Measurements from ENCODE around the gene GNA12.

The GNA12 gene

DNA sequence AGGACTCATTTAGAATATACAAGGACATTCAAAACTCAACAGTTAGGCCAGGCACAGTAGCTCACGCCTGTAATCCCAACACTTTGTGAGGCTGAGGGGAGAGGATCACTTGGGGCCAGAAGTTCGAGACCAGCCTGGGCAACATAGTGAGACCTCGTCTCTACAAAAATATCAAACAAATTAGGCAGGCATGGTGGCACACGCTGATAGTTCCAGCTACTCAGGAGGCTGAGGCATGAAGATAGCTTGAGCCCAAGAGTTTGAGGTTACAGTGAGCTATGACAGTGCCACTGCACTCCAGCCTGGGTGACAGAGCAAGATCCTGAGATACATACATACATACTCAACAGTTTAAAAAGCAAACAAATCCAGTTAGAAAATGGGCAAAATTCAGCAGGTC, 44.9 kb downstream of the GNA12 start:
- H3K4me1 ChIP-seq (ENCODE audit: insufficient read depth, low read length) = peaks cover 43% of the 10 kb centered on the region
- peaks cover 7% of the 10 kb centered on the region for H3K36me3 ChIP-seq (ENCODE audit: insufficient read depth, low read length)
- no peak overlapping the region for H3K4me3 ChIP-seq (ENCODE audit: low read length)
- H3K27me3 ChIP-seq (ENCODE audit: insufficient read depth, low read length) = no peaks in the 10 kb centered on the region
- no peak overlapping the region for H3K9ac ChIP-seq (ENCODE audit: low read depth, low read length)
- over 99% methylated on average over 4 of the region's 4 CpGs for WGBS
- H3K27ac ChIP-seq (ENCODE audit: low read depth, low read length) = no peak overlapping the region
- no peaks in the 10 kb centered on the region for H3K9me3 ChIP-seq (ENCODE audit: insufficient read depth, low read depth, low read length)

DNA sequence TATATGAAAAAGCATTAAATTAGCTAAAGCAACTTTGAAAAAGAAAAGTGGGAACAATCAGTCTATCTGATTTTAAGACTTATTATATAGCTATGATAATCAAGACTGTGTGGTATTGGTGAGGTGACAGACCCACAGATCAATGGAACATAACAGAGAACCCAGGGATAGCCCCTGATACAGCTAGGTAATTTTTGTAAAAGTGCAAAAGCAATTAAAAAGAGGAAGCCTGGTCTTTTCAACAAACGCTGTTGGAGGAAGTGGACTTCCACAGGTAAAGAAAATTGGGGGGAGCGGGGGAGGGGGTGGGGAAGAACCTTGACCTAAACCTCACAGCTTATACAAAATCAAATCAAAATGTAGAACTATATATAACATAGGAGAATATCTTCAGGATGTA, 45.4 kb downstream of the GNA12 start:
- no peak overlapping the region for H3K27ac ChIP-seq (ENCODE audit: low read depth, low read length)
- H3K9ac ChIP-seq (ENCODE audit: low read depth, low read length) = no peak overlapping the region
- peaks cover 38% of the 10 kb centered on the region for H3K4me1 ChIP-seq (ENCODE audit: insufficient read depth, low read length)
- no peaks in the 10 kb centered on the region for H3K9me3 ChIP-seq (ENCODE audit: insufficient read depth, low read depth, low read length)
- WGBS = 100% methylated on average over 1 of the region's 2 CpGs
- H3K36me3 ChIP-seq (ENCODE audit: insufficient read depth, low read length) = peaks cover 13% of the 10 kb centered on the region
- H3K4me3 ChIP-seq (ENCODE audit: low read length) = no peak overlapping the region
- no peaks in the 10 kb centered on the region for H3K27me3 ChIP-seq (ENCODE audit: insufficient read depth, low read length)

DNA sequence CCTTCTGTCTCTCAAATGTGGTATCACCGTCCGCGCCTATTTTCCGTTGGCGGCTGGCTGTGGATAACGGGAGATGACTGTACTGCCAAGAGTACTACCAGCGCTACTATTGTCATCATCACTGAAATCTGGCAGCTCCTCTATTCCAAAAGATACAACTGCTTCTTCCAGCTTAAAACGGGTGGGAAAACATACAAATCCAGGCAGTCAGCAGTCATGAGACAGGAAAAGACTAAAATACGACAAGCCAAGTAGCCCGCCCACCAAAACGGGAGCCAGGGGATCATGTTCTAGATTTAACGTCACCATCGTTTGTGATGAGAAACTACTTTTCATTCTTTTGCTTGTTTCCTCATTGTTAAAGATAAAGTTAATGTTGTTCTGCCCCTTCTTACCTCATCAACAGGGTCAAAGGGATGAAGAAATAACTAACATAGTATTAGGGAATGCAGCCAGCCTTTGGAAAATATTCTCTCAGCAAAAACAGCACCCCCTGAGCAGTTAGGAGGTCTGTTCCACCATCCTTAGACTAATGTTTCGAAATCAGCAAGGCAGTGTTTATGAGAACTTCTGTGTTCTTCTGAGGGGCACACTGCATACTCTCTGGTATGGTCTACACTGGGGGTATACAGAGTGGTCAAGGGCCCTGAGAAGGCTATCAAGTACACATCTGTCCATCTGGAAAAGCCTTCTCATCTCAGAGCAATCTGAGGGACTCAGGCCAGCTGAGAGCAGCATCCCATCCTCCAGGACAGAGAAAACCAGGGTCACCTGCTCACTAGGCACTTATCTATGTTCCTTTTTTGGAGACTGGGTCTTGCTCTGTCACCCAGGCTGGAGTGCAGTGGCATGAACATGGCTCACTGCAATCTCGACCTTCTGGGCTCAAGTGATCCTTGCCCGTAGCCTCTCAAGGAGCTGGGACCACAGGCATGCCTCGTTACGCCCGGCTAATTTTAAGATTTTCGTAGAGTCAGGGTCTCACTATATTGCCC, 47.5 kb downstream of the GNA12 start:
- Histone ChIP-seq H3K9me3 (ENCODE audit: insufficient read depth, low read depth, low read length) (no peaks in the 10 kb centered on the region), H3K27ac (ENCODE audit: low read depth, low read length) (no peak overlapping the region), H3K4me3 (ENCODE audit: low read length) (no peak overlapping the region), H3K36me3 (ENCODE audit: insufficient read depth, low read length) (peaks cover 33% of the 10 kb centered on the region), H3K9ac (ENCODE audit: low read depth, low read length) (no peak overlapping the region), H3K4me1 (ENCODE audit: insufficient read depth, low read length) (peaks cover 18% of the 10 kb centered on the region), H3K27me3 (ENCODE audit: insufficient read depth, low read length) (no peaks in the 10 kb centered on the region)
- 94% methylated on average over 20 of the region's 20 CpGs for WGBS

DNA sequence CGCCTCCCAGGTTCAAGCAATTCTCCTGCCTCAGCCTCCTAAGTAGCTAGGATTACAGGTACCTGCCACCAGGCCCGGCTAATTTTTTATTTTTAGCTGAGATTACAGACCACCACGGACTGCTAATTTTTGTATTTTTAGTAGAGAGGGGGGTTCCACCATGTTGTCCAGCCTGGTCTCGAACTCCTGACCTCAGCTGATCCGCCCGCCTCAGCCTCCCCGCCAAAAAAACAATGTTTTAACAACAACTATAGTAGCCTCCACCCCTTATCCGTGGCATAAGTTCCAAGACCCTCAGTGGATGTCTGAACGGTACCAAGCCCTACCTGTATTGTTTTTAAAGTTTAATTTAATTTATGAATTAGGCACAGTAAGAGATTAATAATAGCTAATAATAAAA, 48.2 kb downstream of the GNA12 start:
- Histone ChIP-seq H3K9me3 (ENCODE audit: insufficient read depth, low read depth, low read length) (no peaks in the 10 kb centered on the region), H3K27me3 (ENCODE audit: insufficient read depth, low read length) (no peaks in the 10 kb centered on the region), H3K4me3 (ENCODE audit: low read length) (no peak overlapping the region), H3K9ac (ENCODE audit: low read depth, low read length) (no peak overlapping the region), H3K27ac (ENCODE audit: low read depth, low read length) (no peak overlapping the region), H3K36me3 (ENCODE audit: insufficient read depth, low read length) (peaks cover 40% of the 10 kb centered on the region), H3K4me1 (ENCODE audit: insufficient read depth, low read length) (peaks cover 10% of the 10 kb centered on the region)
- 97% methylated on average over 8 of the region's 9 CpGs for WGBS

DNA sequence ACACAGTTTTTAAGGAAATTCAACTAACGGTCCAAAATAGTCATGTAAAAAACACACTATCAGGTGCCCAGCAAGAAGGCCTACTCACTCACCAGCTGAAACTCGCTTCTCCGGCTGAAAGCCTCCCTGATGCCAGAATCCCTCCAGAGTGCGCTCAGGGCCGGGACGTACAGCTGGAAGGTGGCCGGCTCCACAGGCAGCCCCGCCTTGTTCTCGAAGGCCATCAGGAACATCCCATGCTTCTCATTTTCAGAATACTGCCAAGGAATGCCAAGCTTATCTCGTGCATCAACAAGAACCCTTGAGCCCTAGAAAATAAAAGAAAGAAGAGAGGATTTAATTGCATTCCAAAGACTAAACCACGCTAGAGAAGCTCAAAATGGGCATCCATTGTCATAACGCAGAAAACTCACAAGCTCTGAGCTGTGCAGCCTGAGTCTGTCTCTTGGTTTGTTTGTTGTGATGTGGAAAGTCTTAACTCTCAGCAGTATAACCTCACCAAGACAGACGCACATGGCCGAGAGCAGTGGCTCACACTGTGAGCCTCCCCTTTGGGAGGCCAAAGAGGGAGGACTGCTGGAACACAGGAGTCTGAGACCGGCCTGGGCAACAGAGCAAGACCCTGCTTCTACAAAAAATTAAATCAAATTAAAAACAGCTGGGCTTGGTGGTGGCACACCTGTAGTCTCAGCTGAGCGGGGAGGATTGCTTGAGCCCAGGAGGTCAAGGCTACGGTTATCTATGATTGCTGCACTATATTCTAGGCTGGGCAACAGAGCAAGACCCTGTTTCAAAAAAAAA, 49.1 kb downstream of the GNA12 start:
- Histone ChIP-seq H3K27me3 (ENCODE audit: insufficient read depth, low read length) (no peaks in the 10 kb centered on the region), H3K9ac (ENCODE audit: low read depth, low read length) (no peak overlapping the region), H3K4me1 (ENCODE audit: insufficient read depth, low read length) (0 out of 2 replicates have a peak, but pooled peaks cover 2% of the 10 kb centered on the region), H3K27ac (ENCODE audit: low read depth, low read length) (no peak overlapping the region), H3K36me3 (ENCODE audit: insufficient read depth, low read length) (peaks cover 49% of the 10 kb centered on the region), H3K4me3 (ENCODE audit: low read length) (no peak overlapping the region), H3K9me3 (ENCODE audit: insufficient read depth, low read depth, low read length) (no peaks in the 10 kb centered on the region)
- 96% methylated on average over 17 of the region's 17 CpGs for WGBS

DNA sequence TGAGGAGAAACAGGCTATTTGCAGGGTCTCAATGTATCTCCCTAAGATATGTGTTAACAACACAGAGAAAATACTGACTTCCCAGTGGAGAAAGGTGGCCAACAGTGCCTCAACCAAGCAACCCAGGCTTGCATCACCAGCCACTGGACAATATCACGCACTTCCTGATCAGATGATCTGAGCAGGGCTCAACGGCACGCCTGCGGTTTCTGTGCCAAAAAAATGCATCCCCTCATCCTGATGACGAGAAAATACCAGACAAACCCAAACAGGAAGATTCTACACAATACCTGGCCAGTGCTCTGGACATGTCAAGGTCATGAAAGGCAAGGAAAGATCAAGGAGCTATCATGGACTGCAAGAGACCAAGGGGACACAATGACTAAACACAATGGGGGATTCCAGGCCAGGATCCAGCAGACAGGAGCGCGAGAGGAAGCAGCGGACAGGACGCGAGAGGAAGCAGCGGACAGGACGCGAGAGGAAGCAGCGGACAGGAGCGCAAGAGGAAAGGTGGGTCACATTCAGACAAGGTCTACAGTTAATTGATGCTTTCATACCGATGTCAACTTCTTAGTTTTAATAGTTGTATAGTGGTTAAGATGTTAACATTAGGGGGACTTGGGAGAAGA, 51.1 kb downstream of the GNA12 start:
- Histone ChIP-seq H3K27ac (ENCODE audit: low read depth, low read length) (no peak overlapping the region), H3K27me3 (ENCODE audit: insufficient read depth, low read length) (no peaks in the 10 kb centered on the region), H3K4me1 (ENCODE audit: insufficient read depth, low read length) (no peaks in the 10 kb centered on the region), H3K9ac (ENCODE audit: low read depth, low read length) (no peak overlapping the region), H3K4me3 (ENCODE audit: low read length) (no peak overlapping the region), H3K9me3 (ENCODE audit: insufficient read depth, low read depth, low read length) (no peaks in the 10 kb centered on the region), H3K36me3 (ENCODE audit: insufficient read depth, low read length) (peaks cover 62% of the 10 kb centered on the region)
- 97% methylated on average over 16 of the region's 16 CpGs for WGBS

DNA sequence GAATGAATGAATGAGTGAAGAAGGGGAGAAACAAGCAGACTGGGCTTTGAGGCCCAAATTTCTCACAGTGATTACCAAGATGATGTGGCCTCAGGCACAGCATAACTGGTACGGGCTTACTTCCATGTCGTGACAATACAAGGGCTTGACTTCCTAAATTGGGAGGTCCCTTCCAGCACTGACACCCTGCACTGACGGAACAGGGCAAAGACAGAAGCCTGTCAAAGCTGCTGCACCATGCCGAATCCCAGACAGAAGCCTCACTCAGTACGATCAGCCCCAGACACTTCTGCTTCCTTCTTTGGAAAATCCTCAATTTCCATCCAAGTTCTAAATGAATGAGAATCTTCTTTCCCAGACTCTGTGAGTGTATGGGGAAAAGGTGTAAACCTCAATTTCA, 51.9 kb downstream of the GNA12 start:
- no peaks in the 10 kb centered on the region for H3K9me3 ChIP-seq (ENCODE audit: insufficient read depth, low read depth, low read length)
- peaks cover 65% of the 10 kb centered on the region for H3K36me3 ChIP-seq (ENCODE audit: insufficient read depth, low read length)
- WGBS = 96% methylated on average over 5 of the region's 5 CpGs
- no peaks in the 10 kb centered on the region for H3K4me1 ChIP-seq (ENCODE audit: insufficient read depth, low read length)
- no peaks in the 10 kb centered on the region for H3K27me3 ChIP-seq (ENCODE audit: insufficient read depth, low read length)
- no peak overlapping the region for H3K9ac ChIP-seq (ENCODE audit: low read depth, low read length)
- H3K27ac ChIP-seq (ENCODE audit: low read depth, low read length) = no peak overlapping the region
- no peak overlapping the region for H3K4me3 ChIP-seq (ENCODE audit: low read length)

DNA sequence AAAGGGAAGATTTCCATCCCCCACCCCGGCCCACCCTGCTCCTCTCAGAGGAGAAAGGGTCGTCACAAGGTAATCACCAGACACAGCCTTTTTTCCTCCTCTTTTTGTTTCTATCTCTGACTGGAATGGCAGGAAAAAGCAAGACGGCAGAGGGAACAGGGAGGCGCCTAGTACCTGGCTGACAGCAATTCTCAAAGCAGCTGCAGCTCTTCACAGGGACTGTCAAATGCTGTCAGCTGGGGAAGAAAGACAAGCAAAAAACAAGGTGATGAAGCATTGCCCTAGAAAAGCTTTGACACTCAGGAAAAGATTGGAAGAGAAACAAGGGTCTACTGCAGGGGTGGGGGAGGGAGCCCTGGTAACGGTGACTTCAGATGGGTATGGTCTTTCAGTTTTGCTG, 52.7 kb downstream of the GNA12 start:
- Histone ChIP-seq H3K9me3 (ENCODE audit: insufficient read depth, low read depth, low read length) (no peaks in the 10 kb centered on the region), H3K9ac (ENCODE audit: low read depth, low read length) (no peak overlapping the region), H3K27me3 (ENCODE audit: insufficient read depth, low read length) (no peaks in the 10 kb centered on the region), H3K4me3 (ENCODE audit: low read length) (no peak overlapping the region), H3K36me3 (ENCODE audit: insufficient read depth, low read length) (peaks cover 69% of the 10 kb centered on the region), H3K4me1 (ENCODE audit: insufficient read depth, low read length) (no peaks in the 10 kb centered on the region), H3K27ac (ENCODE audit: low read depth, low read length) (no peak overlapping the region)
- WGBS = 94% methylated on average over 5 of the region's 5 CpGs

DNA sequence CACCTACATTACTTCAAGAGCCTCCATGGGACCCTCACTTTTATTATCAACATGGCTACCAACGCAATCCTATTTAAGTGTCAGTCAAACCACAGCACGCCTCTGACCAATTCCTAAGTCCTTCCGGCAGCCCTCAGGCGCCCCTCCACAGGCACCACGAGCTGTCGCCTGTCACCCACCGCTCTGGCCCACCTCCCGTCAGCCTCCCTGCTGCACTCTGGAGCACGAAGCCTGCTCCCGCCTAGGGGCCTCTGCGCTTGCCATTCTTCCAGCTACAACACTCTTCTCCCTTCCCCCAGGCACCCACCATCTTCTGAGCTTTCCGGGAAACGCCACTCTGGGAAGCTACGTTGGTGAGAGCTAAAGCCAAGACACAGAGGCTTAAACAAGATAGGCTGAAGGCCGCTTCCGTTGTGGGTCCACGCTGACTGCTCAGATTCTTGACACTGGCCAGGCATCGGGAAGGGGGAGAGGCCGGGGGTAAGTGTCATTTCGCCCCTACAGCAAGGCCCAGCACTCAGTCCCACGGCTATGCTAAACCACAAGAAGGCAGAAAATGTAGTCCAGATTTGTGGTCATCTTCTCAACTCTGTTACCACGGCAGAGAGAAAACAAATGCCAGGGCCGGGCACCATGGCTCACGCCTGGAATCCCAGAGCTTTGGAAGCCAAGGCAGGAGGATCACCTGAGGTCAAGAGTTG, 56.7 kb downstream of the GNA12 start:
- Histone ChIP-seq H3K9ac (ENCODE audit: low read depth, low read length) (no peak overlapping the region), H3K4me1 (ENCODE audit: insufficient read depth, low read length) (0 out of 2 replicates have a peak, but pooled peaks cover 2% of the 10 kb centered on the region), H3K9me3 (ENCODE audit: insufficient read depth, low read depth, low read length) (no peaks in the 10 kb centered on the region), H3K36me3 (ENCODE audit: insufficient read depth, low read length) (peaks cover 57% of the 10 kb centered on the region), H3K4me3 (ENCODE audit: low read length) (no peak overlapping the region), H3K27ac (ENCODE audit: low read depth, low read length) (no peak overlapping the region), H3K27me3 (ENCODE audit: insufficient read depth, low read length) (no peaks in the 10 kb centered on the region)
- WGBS = 95% methylated on average over 24 of the region's 24 CpGs

DNA sequence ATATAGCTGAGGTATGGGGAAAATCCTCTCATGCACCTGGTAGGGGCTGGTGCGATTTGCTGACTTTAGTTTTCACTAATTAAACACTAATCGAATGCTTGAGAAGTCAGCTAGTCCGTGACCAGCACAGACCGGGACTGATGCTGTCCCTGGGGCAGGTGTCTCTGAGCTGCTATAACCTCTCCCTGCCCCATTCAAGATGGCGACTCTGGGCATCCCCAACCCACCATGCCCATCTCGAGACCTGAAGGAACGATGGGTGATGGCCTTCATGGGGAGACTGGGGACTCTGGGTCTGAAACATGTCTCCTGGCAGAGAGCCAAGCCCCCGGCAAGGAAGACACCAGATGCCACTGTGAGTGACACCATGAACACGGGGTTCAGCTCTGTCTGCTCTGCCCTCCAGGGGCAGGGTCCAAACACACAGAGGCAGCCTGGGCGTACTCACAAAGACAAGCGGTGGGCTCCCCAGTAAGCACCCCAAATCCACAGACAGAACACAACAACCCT, 57.4 kb downstream of the GNA12 start:
- H3K27ac ChIP-seq (ENCODE audit: low read depth, low read length) = no peak overlapping the region
- no peak overlapping the region for H3K4me3 ChIP-seq (ENCODE audit: low read length)
- no peaks in the 10 kb centered on the region for H3K27me3 ChIP-seq (ENCODE audit: insufficient read depth, low read length)
- no peak overlapping the region for H3K9ac ChIP-seq (ENCODE audit: low read depth, low read length)
- no peaks in the 10 kb centered on the region for H3K9me3 ChIP-seq (ENCODE audit: insufficient read depth, low read depth, low read length)
- 0 out of 2 replicates have a peak, but pooled peaks cover 2% of the 10 kb centered on the region for H3K4me1 ChIP-seq (ENCODE audit: insufficient read depth, low read length)
- peaks cover 53% of the 10 kb centered on the region for H3K36me3 ChIP-seq (ENCODE audit: insufficient read depth, low read length)
- WGBS = 95% methylated on average over 11 of the region's 11 CpGs
